SK-N-SH (cell line): ENCODE results near the gene NAA30. TPM values are rescaled to one million over a fixed set of nuclear protein-coding genes. Genes with fewer than 3 reads are reported as not detected.

Experiments used
- CTCF ChIA-PET: fragments of 300-600, 350-600 bp; formaldehyde crosslinking; extraction: SDS; loops from one replicate; lab custom pipeline; 2021; lab: Yijun Ruan, JAX
- POLR2A ChIA-PET: fragments of 350-600 bp; sonication (Branson Sonifier 250); formaldehyde crosslinking; extraction: SDS; loops from one replicate; lab custom pipeline; 2020; ENCODE audit warnings: antibody characterized with exemption, inconsistent platforms; lab: Yijun Ruan, JAX
- DNase-seq: peaks from one replicate; pipeline ENCODE4 v3.0.0; 2012
- H2AFZ ChIP-seq: fragments of 200-600 bp; sonication (generic); 2 replicates; pipeline ENCODE4 v1.8.1; 2016; ENCODE audit warnings: antibody characterized with exemption, mild to moderate bottlenecking, low read depth
- H3F3A ChIP-seq: fragments of 200-600 bp; sonication (generic); replicated peaks from 2 replicates; pipeline ENCODE3; 2016; ENCODE audit warnings: antibody characterized with exemption, mild to moderate bottlenecking; ENCODE audit not compliant: insufficient read depth
- H3K27ac ChIP-seq, 2 experiments: fragments of 200-500 bp in 1 of 2; fragments of 200-600 bp in 1 of 2; sonication (Bioruptor generic) in 1 of 2; sonication (generic), shearing (Covaris generic) in 1 of 2; 2 replicates each; pipeline versions ENCODE4 v1.5.1 to v1.6.1; 2014 to 2016; ENCODE audit warnings: low read depth in 2 of 2, inconsistent platforms in 1 of 2, low read length in 1 of 2, mild to moderate bottlenecking in 1 of 2, mixed read lengths in 1 of 2
- H3K27me3 ChIP-seq: fragments of 200-600 bp; sonication (generic), shearing (Covaris generic); 2 replicates; pipeline ENCODE4 v1.6.1; 2016; ENCODE audit warnings: mixed run types; ENCODE audit not compliant: insufficient read depth
- H3K36me3 ChIP-seq, 2 experiments: fragments of 200-500 bp in 1 of 2; fragments of 200-600 bp in 1 of 2; sonication (Bioruptor generic) in 1 of 2; sonication (generic) in 1 of 2; replicated peaks in 1 of 2; 2 replicates each; pipeline versions ENCODE3 to v1.5.1; 2014 to 2016; ENCODE audit warnings: low read length in 1 of 2, mild to moderate bottlenecking in 1 of 2; ENCODE audit not compliant: insufficient read depth in 2 of 2, control insufficient read depth in 1 of 2
- H3K4me1 ChIP-seq, 2 experiments: fragments of 200-500 bp in 1 of 2; fragments of 200-600 bp in 1 of 2; sonication (Bioruptor generic) in 1 of 2; sonication (generic), shearing (Covaris generic) in 1 of 2; 2 replicates each; pipeline versions ENCODE4 v1.5.1 to v1.6.1; 2014 to 2016; ENCODE audit warnings: low read depth in 1 of 2, low read length in 1 of 2, mixed run types in 1 of 2; ENCODE audit not compliant: insufficient read depth in 2 of 2, control insufficient read depth in 1 of 2
- H3K4me2 ChIP-seq: fragments of 200-600 bp; sonication (generic), shearing (Covaris generic); 2 replicates; pipeline ENCODE4 v1.6.1; 2017; ENCODE audit warnings: mixed run types
- H3K4me3 ChIP-seq, 2 experiments: fragments of 200-500 bp in 1 of 2; fragments of 200-600 bp in 1 of 2; sonication (Bioruptor generic) in 1 of 2; sonication (generic), shearing (Covaris generic) in 1 of 2; 2 replicates each; pipeline versions ENCODE4 v1.5.1 to v1.8.1; 2014 to 2016; ENCODE audit warnings: low read depth in 2 of 2, inconsistent platforms in 1 of 2, low read length in 1 of 2, mild to moderate bottlenecking in 1 of 2, mixed read lengths in 1 of 2, moderate library complexity in 1 of 2
- H3K79me2 ChIP-seq: fragments of 200-600 bp; sonication (generic); 2 replicates; pipeline ENCODE4 v1.8.1; 2017; ENCODE audit warnings: mild to moderate bottlenecking; ENCODE audit not compliant: insufficient read depth
- H3K9ac ChIP-seq: fragments of 200-600 bp; sonication (generic); 2 replicates; pipeline ENCODE4 v1.6.1; 2017; ENCODE audit warnings: mixed run types
- H3K9me2 ChIP-seq: fragments of 200-600 bp; sonication (generic); 2 replicates; pipeline ENCODE4 v1.6.1; 2017; ENCODE audit warnings: mixed run types
- H3K9me3 ChIP-seq: fragments of 200-600 bp; sonication (generic); 2 replicates; pipeline ENCODE4 v1.6.1; 2017; ENCODE audit warnings: mixed run types, mild to moderate bottlenecking, moderate library complexity
- H4K20me1 ChIP-seq: fragments of 200-600 bp; sonication (generic); 2 replicates; pipeline ENCODE4 v1.6.1; 2017; ENCODE audit warnings: mild to moderate bottlenecking, mixed run types; ENCODE audit not compliant: insufficient read depth
- JUND ChIP-seq: IDR thresholded peaks from 2 replicates; pipeline ENCODE4 v1.4.0; 2012
- REST ChIP-seq: IDR thresholded peaks from 2 replicates; pipeline ENCODE4 v1.6.1; 2012; ENCODE audit warnings: mild to moderate bottlenecking, low read depth, low read length, moderate library complexity
- SIN3A ChIP-seq: IDR thresholded peaks from 2 replicates; pipeline ENCODE4 v1.6.1; 2012; ENCODE audit warnings: low read depth, mild to moderate bottlenecking, low read length, moderate library complexity, borderline replicate concordance
- TAF1 ChIP-seq: IDR thresholded peaks from 2 replicates; pipeline ENCODE4 v1.6.1; 2012; ENCODE audit warnings: low read depth, mild to moderate bottlenecking, low read length, moderate library complexity, borderline replicate concordance
- TEAD4 ChIP-seq: IDR thresholded peaks from 2 replicates; pipeline ENCODE4 v1.4.0; 2012; ENCODE audit warnings: mild to moderate bottlenecking, borderline replicate concordance; ENCODE audit not compliant: insufficient read depth
- WGBS: methylation state at CpG from one replicate; pipeline ENCODE4 v1.1.6; 2017; ENCODE audit warnings: low lambda C conversion rate; 5-methylcytosine and 5-hydroxymethylcytosine counted together
- polyA plus RNA-seq, 3 experiments: library from polyadenylated mRNA; depleted of rRNA; stranded (reverse); fragments of >200 nt; gene quantifications; 2 replicates each; pipeline ENCODE4 v1.2.3, GENCODE V29; 2012
- TF ChIP-seq, protein P1 (sequence below): fragments of 150-350 bp; IDR thresholded peaks from 2 replicates; pipeline ENCODE4 v1.6.1; 2017; ENCODE audit warnings: antibody characterized with exemption, low read length, low read depth, borderline replicate concordance
- TF ChIP-seq, protein P2 (sequence below): fragments of 200-600 bp; sonication (generic); IDR thresholded peaks from 2 replicates; pipeline ENCODE4 v1.6.1; 2017; ENCODE audit warnings: antibody characterized with exemption, mild to moderate bottlenecking, moderate library complexity

The NAA30 gene
- polyA plus RNA-seq, 1 of the 3 experiments (the other 2 are of a cell fraction): 3.0 TPM

DNA sequence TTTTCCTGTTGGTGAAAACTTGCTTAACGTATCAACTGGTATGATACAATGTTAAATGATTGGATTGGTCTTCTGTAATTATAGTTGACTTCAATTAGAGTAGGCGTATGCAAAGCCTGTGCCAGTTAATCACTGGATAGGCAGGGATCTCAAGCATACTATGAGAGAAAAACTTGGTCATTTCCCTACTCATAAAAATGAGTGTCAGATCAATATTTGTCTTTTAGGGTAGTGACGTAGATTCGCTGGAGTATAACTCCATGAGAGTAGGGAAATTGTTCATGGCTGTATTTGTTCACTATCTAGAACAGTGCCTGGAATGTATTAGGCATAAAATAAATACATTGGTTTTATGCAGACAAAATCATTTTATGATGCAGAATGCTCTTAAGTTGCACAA lies 28.6 kb downstream of the NAA30 start:
- Histone ChIP-seq H4K20me1 (no peaks in the 10 kb centered on the region), H3K27ac (no peak overlapping the region), H3K79me2 (no peaks in the 10 kb centered on the region), H3K9ac (no peak overlapping the region), H3K4me2 (no peak overlapping the region), H3K36me3 (no peaks in the 10 kb centered on the region), H3K4me1 (no peaks in the 10 kb centered on the region), H3K9me2 (no peaks in the 10 kb centered on the region), H3K4me3 (no peak overlapping the region), H3F3A (no peaks in the 10 kb centered on the region), H3K27me3 (no peaks in the 10 kb centered on the region), H3K9me3 (no peaks in the 10 kb centered on the region), H2AFZ (no peak overlapping the region)
- no peak for DNase-seq
- WGBS: 98% methylated on average over 4 of the region's 4 CpGs
- POLR2A ChIA-PET: no interaction called here
- CTCF ChIA-PET: no interaction called here
- TF ChIP-seq, protein P1, sequence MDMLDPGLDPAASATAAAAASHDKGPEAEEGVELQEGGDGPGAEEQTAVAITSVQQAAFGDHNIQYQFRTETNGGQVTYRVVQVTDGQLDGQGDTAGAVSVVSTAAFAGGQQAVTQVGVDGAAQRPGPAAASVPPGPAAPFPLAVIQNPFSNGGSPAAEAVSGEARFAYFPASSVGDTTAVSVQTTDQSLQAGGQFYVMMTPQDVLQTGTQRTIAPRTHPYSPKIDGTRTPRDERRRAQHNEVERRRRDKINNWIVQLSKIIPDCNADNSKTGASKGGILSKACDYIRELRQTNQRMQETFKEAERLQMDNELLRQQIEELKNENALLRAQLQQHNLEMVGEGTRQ: no peak
- TF ChIP-seq JUND (no peak), SIN3A (no peak), TEAD4 (no peak), REST (no peak), TAF1 (no peak)

- Histone ChIP-seq H3K27ac (no peak overlapping the region), H3K9ac (no peak overlapping the region), H3K79me2 (no peaks in the 10 kb centered on the region), H2AFZ (no peak overlapping the region), H3F3A (no peaks in the 10 kb centered on the region), H3K4me2 (no peak overlapping the region), H4K20me1 (no peaks in the 10 kb centered on the region), H3K36me3 (no peaks in the 10 kb centered on the region), H3K27me3 (no peaks in the 10 kb centered on the region), H3K9me3 (no peaks in the 10 kb centered on the region), H3K4me1 (no peaks in the 10 kb centered on the region), H3K9me2 (no peaks in the 10 kb centered on the region), H3K4me3 (no peak overlapping the region)
- WGBS: 62% methylated on average over 4 of the region's 4 CpGs
- TF ChIP-seq, protein P2, sequence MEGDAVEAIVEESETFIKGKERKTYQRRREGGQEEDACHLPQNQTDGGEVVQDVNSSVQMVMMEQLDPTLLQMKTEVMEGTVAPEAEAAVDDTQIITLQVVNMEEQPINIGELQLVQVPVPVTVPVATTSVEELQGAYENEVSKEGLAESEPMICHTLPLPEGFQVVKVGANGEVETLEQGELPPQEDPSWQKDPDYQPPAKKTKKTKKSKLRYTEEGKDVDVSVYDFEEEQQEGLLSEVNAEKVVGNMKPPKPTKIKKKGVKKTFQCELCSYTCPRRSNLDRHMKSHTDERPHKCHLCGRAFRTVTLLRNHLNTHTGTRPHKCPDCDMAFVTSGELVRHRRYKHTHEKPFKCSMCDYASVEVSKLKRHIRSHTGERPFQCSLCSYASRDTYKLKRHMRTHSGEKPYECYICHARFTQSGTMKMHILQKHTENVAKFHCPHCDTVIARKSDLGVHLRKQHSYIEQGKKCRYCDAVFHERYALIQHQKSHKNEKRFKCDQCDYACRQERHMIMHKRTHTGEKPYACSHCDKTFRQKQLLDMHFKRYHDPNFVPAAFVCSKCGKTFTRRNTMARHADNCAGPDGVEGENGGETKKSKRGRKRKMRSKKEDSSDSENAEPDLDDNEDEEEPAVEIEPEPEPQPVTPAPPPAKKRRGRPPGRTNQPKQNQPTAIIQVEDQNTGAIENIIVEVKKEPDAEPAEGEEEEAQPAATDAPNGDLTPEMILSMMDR: no peak
- POLR2A ChIA-PET: no interaction called here
- CTCF ChIA-PET: no interaction called here
- no peak for DNase-seq
Measured at GRCh38 chr14:57420033-57420432, 29.6 kb downstream of the NAA30 start.
